SK-N-MC (cell line): ENCODE data around the gene OR10H3.

ENCODE experiments used
- DNase-seq: peaks from one replicate; pipeline ENCODE4 v3.0.0-alpha.2; 2011; ENCODE audit warnings: low read depth, low spot score
- H3K27ac ChIP-seq: fragments of 200-600 bp; sonication (generic); 2 replicates; pipeline ENCODE4 v1.5.1; 2016; ENCODE audit warnings: mixed run types
- H3K36me3 ChIP-seq: fragments of 200-600 bp; sonication (generic); 2 replicates; pipeline ENCODE4 v1.6.1; 2017; ENCODE audit warnings: antibody characterized with exemption, low read length, mixed read lengths; ENCODE audit not compliant: insufficient read depth
- H3K4me3 ChIP-seq: fragments of 200-600 bp; sonication (generic); 2 replicates; pipeline ENCODE4 v1.5.1; 2016
- H3K9ac ChIP-seq: fragments of 200-600 bp; sonication (generic); 2 replicates; pipeline ENCODE4 v1.8.0; 2017; ENCODE audit warnings: mixed run types, mixed read lengths; ENCODE audit not compliant: insufficient read length
- H3K9me3 ChIP-seq: fragments of 200-600 bp; sonication (generic); 2 replicates; pipeline ENCODE4 v1.6.1; 2017; ENCODE audit warnings: low read depth, mild to moderate bottlenecking, antibody characterized with exemption, low read length, moderate library complexity, mixed read lengths
- EZH2 ChIP-seq: fragments of 200-600 bp; sonication (generic); IDR thresholded peaks from one replicate; pipeline ENCODE4 v1.6.1; 2017; ENCODE audit warnings: antibody characterized with exemption
- FOXP2 ChIP-seq: optimal IDR thresholded peaks from 2 replicates; pipeline ENCODE3; 2011; ENCODE audit warnings: mild to moderate bottlenecking, moderate library complexity; ENCODE audit not compliant: insufficient read depth; ENCODE audit errors: extremely low read length, control extremely low read depth
- POLR2AphosphoS5 ChIP-seq: IDR thresholded peaks from 2 replicates; pipeline ENCODE4 v1.6.1; 2012; ENCODE audit warnings: mild to moderate bottlenecking, low read depth, low read length, borderline replicate concordance

The OR10H3 gene

DNA sequence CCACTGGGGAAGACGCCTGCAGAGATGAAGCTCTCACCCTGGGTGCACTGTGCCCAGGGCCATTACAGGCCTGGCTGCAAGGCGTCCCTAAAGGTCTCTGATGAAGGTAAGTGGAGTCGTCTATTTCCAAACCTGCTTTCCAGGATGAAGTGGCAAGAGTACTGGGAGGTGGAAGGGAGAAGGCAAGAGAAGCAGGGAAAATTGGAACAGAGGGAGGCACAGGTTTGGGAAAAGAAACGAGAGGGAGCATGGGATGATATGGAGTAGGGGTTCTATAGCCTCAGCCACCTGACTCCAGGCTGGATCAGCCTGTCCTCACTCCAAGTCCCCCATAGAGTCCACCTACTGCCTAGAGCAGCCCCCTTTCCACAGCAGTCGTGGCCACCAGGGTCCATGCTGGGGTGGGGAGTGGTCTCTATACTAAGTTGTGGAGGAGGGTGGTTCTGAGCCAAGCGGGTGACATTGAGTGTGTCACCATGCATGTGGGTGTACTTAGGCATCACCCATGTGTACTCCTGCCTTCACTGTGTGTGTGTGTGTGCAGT lies 49.9 kb downstream of the OR10H3 start, which contains the start of gene OR10H5:
Gene OR10H5 (plus strand): TSS at position 51 of the 545 bp plus-strand sequence. CDS start 6,388 bp downstream, outside the sequence.
- no peak for DNase-seq
- H3K9me3 ChIP-seq = no peaks in the 10 kb centered on the region
- H3K4me3 ChIP-seq = no peak within 1 kb of the TSS
- no peak within 1 kb of the TSS for H3K27ac ChIP-seq
- H3K9ac ChIP-seq = no peak within 1 kb of the TSS
- TF ChIP-seq EZH2 = no peak
- TF ChIP-seq POLR2AphosphoS5 = no peak
- TF ChIP-seq FOXP2 = no peak
- no peaks in the 10 kb centered on the region for H3K36me3 ChIP-seq

DNA sequence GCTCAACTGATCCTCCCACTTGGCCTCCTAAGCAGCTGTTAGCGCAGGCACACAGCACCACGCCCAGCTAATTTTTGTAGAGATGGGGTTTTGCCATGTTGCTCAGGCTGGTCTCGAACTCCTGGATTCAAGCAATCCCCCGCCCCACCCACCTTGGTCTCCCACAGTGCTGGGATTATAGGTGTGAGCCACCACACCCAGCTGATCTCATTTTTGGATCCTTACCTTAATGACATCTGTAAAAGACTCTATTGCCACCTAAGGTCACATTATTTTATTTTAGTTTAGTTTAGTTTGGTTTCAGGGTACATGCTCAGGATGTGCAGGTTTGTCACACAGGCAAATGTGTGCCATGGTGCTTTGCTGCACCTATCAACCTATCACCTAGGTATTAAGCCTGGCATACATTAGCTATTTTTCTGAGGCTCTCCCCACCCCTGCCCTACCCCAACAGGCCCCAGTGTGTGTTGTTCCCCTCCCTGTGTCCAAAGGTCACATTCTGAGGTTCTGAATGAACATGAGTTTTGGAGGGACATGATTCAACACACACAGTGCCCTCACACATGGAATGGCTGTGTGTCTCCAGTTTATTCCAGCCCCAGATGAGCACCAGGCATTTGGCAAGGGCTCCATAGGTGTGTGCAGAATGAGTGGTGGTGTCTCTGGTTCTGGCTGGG lies 50.9 kb downstream of the OR10H3 start:
- Histone ChIP-seq H3K27ac (no peak overlapping the region), H3K9me3 (no peaks in the 10 kb centered on the region), H3K36me3 (no peaks in the 10 kb centered on the region), H3K9ac (no peak overlapping the region), H3K4me3 (no peak overlapping the region)
- no peak for TF ChIP-seq POLR2AphosphoS5
- TF ChIP-seq FOXP2 = no peak
- TF ChIP-seq EZH2 = no peak
- DNase-seq = no peak

DNA sequence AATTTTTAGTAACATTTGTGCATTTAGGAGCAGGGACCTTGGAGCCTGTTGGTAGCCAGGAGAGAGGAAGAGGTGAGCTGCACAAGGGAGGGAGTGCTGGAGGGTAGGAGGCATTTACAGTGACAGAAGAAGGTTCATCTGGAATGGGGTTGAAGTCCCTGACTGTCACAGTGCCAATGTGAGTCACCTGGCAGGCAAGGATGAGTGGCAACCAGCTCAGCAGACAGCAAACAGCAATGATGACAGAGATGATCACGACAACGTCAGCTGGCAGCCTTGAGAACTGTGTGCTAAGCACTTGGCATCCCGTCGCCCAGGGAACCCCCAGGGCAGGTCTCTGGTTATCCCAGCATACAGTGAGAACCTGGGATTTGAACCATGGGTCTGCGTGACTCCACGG lies 52.3 kb downstream of the OR10H3 start:
- Histone ChIP-seq H3K36me3 (no peaks in the 10 kb centered on the region), H3K9me3 (no peaks in the 10 kb centered on the region), H3K4me3 (no peak overlapping the region), H3K9ac (no peak overlapping the region), H3K27ac (no peak overlapping the region)
- no peak for TF ChIP-seq FOXP2
- no peak for TF ChIP-seq EZH2
- no peak for TF ChIP-seq POLR2AphosphoS5
- DNase-seq = no peak
